Measurements from ENCODE around the gene COLQ. TPM values are rescaled to one million over a fixed set of nuclear protein-coding genes. Genes with fewer than 3 reads are reported as not detected.
"Not testable (repeated sequence)": the region's sequence is repeated elsewhere in the genome, so short reads cannot be mapped to it uniquely, and the experiment has no call there.

Gene COLQ
- total RNA-seq, 1 donor from 2014 or later = 1.3 TPM

GRCh38 chr3:15458212-15458780 is 63.2 kb downstream of the COLQ start:
- ATAC-seq (peak; percentile 29), DNase-seq (ENCODE audit: low spot score) (no peak)

GRCh38 chr3:15456915-15457314 is 64.6 kb downstream of the COLQ start:
- ATAC-seq; DNase-seq (ENCODE audit: low spot score): not testable (repeated sequence)

- no peak for ATAC-seq
- DNase-seq (ENCODE audit: low spot score) = no peak
Measured at GRCh38 chr3:15456321-15456720, 65.2 kb downstream of the COLQ start.

- ATAC-seq = no peak
Measured at GRCh38 chr3:15455756-15456155, 65.8 kb downstream of the COLQ start.

GRCh38 chr3:15454965-15455364 is 66.5 kb downstream of the COLQ start:
- ATAC-seq (no peak), DNase-seq (ENCODE audit: low spot score) (no peak)

More at GRCh38 chr3:15455756-15456155, 65.8 kb downstream of the COLQ start:
- no peak for DNase-seq (ENCODE audit: low spot score)

- no peak for DNase-seq (ENCODE audit: low spot score)
- no peak for ATAC-seq
Measured at GRCh38 chr3:15453991-15454625, 67.4 kb downstream of the COLQ start.

GRCh38 chr3:15453501-15453900 is 68.0 kb downstream of the COLQ start:
- DNase-seq (ENCODE audit: low spot score) (no peak), ATAC-seq (no peak)

GRCh38 chr3:15452961-15453360 is 68.5 kb downstream of the COLQ start:
- ATAC-seq (no peak), DNase-seq (ENCODE audit: low spot score) (no peak)

GRCh38 chr3:15452156-15452555 is 69.3 kb downstream of the COLQ start:
- no peak for DNase-seq (ENCODE audit: low spot score)
- ATAC-seq = no peak

- DNase-seq (ENCODE audit: low spot score) (no peak), ATAC-seq (no peak)
Measured at GRCh38 chr3:15451216-15452113, 70.0 kb downstream of the COLQ start.

- no peak for ATAC-seq
- DNase-seq (ENCODE audit: low spot score) = no peak
Measured at GRCh38 chr3:15450438-15451215, 70.9 kb downstream of the COLQ start.

GRCh38 chr3:15449489-15450224 is 71.8 kb downstream of the COLQ start:
- no peak for DNase-seq (ENCODE audit: low spot score)
- ATAC-seq = no peak

GRCh38 chr3:15443826-15444524 is 77.5 kb downstream of the COLQ start:
- ATAC-seq = peak; percentile 64

GRCh38 chr3:15440891-15441290 is 80.6 kb downstream of the COLQ start:
- no peak for ATAC-seq

More at GRCh38 chr3:15443826-15444524, 77.5 kb downstream of the COLQ start:
- no peak for DNase-seq (ENCODE audit: low spot score)

GRCh38 chr3:15439476-15439875 is 82.0 kb downstream of the COLQ start:
- no peak for ATAC-seq
- DNase-seq (ENCODE audit: low spot score) = no peak

More at GRCh38 chr3:15440891-15441290, 80.6 kb downstream of the COLQ start:
- no peak for DNase-seq (ENCODE audit: low spot score)

- no peak for ATAC-seq
- DNase-seq (ENCODE audit: low spot score) = no peak
Measured at GRCh38 chr3:15438983-15439382, 82.5 kb downstream of the COLQ start.

GRCh38 chr3:15436246-15436645 is 85.3 kb downstream of the COLQ start:
- no peak for ATAC-seq
- DNase-seq (ENCODE audit: low spot score) = no peak

GRCh38 chr3:15434756-15435155 is 86.8 kb downstream of the COLQ start:
- no peak for ATAC-seq
- DNase-seq (ENCODE audit: low spot score) = no peak

GRCh38 chr3:15433531-15433930 is 88.0 kb downstream of the COLQ start:
- no peak for ATAC-seq
- no peak for DNase-seq (ENCODE audit: low spot score)

All from left lobe of liver (tissue), 2 donors.